K562 (cell line): Measurements from ENCODE around the gene GGTLC2. TPM values are rescaled to one million over a fixed set of nuclear protein-coding genes. Genes with fewer than 3 reads are reported as not detected.

Source experiments
- ATAC-seq: fragments of 200-7000 bp; cut with Tn5 transposase; 3 replicates; pipeline ENCODE4 v1.9.1; 2020; ENCODE audit warnings: moderate library complexity
- BruUV-seq: library from RNA; stranded (reverse); fragments of 400-500 nt; replicated peaks from 2 replicates; lab custom pipeline; 2021; lab: Mats Ljungman, UMichigan
- CTCF ChIA-PET: fragments of 300-600 bp; formaldehyde crosslinking; extraction: SDS; loops from one replicate; lab custom pipeline; 2021; ENCODE audit warnings: low intra/inter-chr PET ratio; lab: Yijun Ruan, JAX
- POLR2A ChIA-PET: fragments of 300-600, 350-650 bp; sonication (Branson Sonifier 250); formaldehyde crosslinking; extraction: SDS; loops from one replicate; lab custom pipeline; 2021; ENCODE audit warnings: antibody characterized with exemption, inconsistent platforms; lab: Yijun Ruan, JAX
- DNase-seq, 4 experiments: peaks; one replicate each; pipeline versions ENCODE4 v3.0.0 to v3.0.0-alpha.2; 2011 to 2018; ENCODE audit warnings: low spot score in 3 of 4, mixed read lengths in 3 of 4; ENCODE audit errors: extremely low read depth in 1 of 4
- FAIRE-seq: peaks from 2 replicates; lab custom pipeline; 2011; peaks lifted over from hg19 to GRCh38; lab: Jason Lieb, UNC
- H2AFZ ChIP-seq: 2 replicates; pipeline ENCODE4 v1.6.0; 2011; ENCODE audit warnings: low read depth, low read length, control low read depth, inconsistent platforms
- H3K27ac ChIP-seq: fragments of 200-600 bp; 3 replicates; pipeline ENCODE4 v1.8.0; 2011; ENCODE audit warnings: low read depth, mild to moderate bottlenecking, control low read depth, inconsistent platforms, low read length, moderate library complexity, mixed read lengths; ENCODE audit errors: extremely low read depth
- H3K27me3 ChIP-seq, 2 experiments: fragments of 300-600 bp in 1 of 2; 2 replicates in 1 of 2; 3 replicates in 1 of 2; pipeline versions ENCODE4 v1.6.0 to v1.8.0; 2011; ENCODE audit warnings: inconsistent platforms in 2 of 2, low read length in 2 of 2, mild to moderate bottlenecking in 1 of 2, mixed read lengths in 1 of 2, moderate library complexity in 1 of 2; ENCODE audit not compliant: control insufficient read depth in 2 of 2, insufficient read depth in 2 of 2
- H3K36me3 ChIP-seq: fragments of 300-600 bp; 3 replicates; pipeline ENCODE4 v1.8.0; 2011; ENCODE audit warnings: mild to moderate bottlenecking, low read length, inconsistent platforms; ENCODE audit not compliant: control insufficient read depth, insufficient read depth
- H3K4me1 ChIP-seq, 2 experiments: fragments of 200-600 bp in 1 of 2; replicated peaks in 1 of 2; 2 replicates in 1 of 2; 3 replicates in 1 of 2; pipeline versions ENCODE4 v1.5.1 to v1.8.0; 2011; ENCODE audit warnings: inconsistent platforms in 2 of 2, low read length in 2 of 2, mild to moderate bottlenecking in 1 of 2, mixed read lengths in 1 of 2, moderate library complexity in 1 of 2; ENCODE audit not compliant: control insufficient read depth in 2 of 2, insufficient read depth in 2 of 2
- H3K4me2 ChIP-seq: 2 replicates; pipeline ENCODE4 v1.6.1; 2011; ENCODE audit warnings: low read length, control low read depth, inconsistent platforms, mixed read lengths; ENCODE audit not compliant: insufficient read depth
- H3K4me3 ChIP-seq: fragments of 200-600 bp; sonication (generic), shearing (Covaris generic); 2 replicates; pipeline ENCODE4 v1.5.1; 2016; ENCODE audit warnings: control low read depth, inconsistent platforms
- H3K79me2 ChIP-seq: fragments of 200-600 bp; 3 replicates; pipeline ENCODE4 v1.8.0; 2011; ENCODE audit warnings: low read length, inconsistent platforms; ENCODE audit not compliant: control insufficient read depth, insufficient read depth
- H3K9ac ChIP-seq, 2 experiments: 2 replicates each; pipeline versions ENCODE4 v1.6.0 to v1.6.1; 2011; ENCODE audit warnings: low read depth in 2 of 2, low read length in 2 of 2, control low read depth in 1 of 2, inconsistent platforms in 1 of 2, mild to moderate bottlenecking in 1 of 2, mixed read lengths in 1 of 2; ENCODE audit not compliant: insufficient read depth in 1 of 2
- H3K9me1 ChIP-seq: one replicate; pipeline ENCODE4 v1.6.0; 2011; ENCODE audit warnings: inconsistent platforms, mild to moderate bottlenecking, low read length, moderate library complexity; ENCODE audit not compliant: control insufficient read depth, insufficient read depth
- H3K9me3 ChIP-seq: replicated peaks from 2 replicates; pipeline ENCODE4 v1.5.1; 2011; ENCODE audit warnings: low read depth, low read length, inconsistent platforms; ENCODE audit not compliant: control insufficient read depth, insufficient read depth
- H4K20me1 ChIP-seq: replicated peaks from 2 replicates; pipeline ENCODE4 v1.6.1; 2011; ENCODE audit warnings: low read length, inconsistent platforms, mixed read lengths; ENCODE audit not compliant: control insufficient read depth, insufficient read depth
- CBFA2T2 ChIP-seq: fragments of 450-650 bp; conservative IDR thresholded peaks from 2 replicates; pipeline ENCODE4 v1.6.1; 2017; ENCODE audit warnings: mild to moderate bottlenecking
- CGGBP1 ChIP-seq: fragments of 250-450 bp; sonication (Bioruptor Pico); IDR thresholded peaks from 2 replicates; pipeline ENCODE4 v1.9.0; 2021; ENCODE audit warnings: mild to moderate bottlenecking
- JUNB ChIP-seq: fragments of 450-650 bp; formaldehyde crosslinking; conservative IDR thresholded peaks from 2 replicates; pipeline ENCODE4 v1.4.0; 2020; ENCODE audit warnings: mild to moderate bottlenecking
- SNRNP70 ChIP-seq: fragments of 200-400 bp; formaldehyde crosslinking; optimal IDR thresholded peaks from 2 replicates; pipeline ENCODE3; 2017; ENCODE audit warnings: low read depth, low read length
- USF2 ChIP-seq: sonication (generic); formaldehyde crosslinking; IDR thresholded peaks from 2 replicates; pipeline ENCODE4 v1.5.0; 2020; ENCODE audit warnings: missing genetic modification reagents
- ZNF184 ChIP-seq: sonication (generic); formaldehyde crosslinking; IDR thresholded peaks from 2 replicates; pipeline ENCODE4 v1.5.0; 2020; ENCODE audit warnings: missing genetic modification reagents
- ZNF639 ChIP-seq, 2 experiments: fragments of 200-800 bp in 1 of 2; sonication (Bioruptor generic) in 1 of 2; sonication (generic) in 1 of 2; formaldehyde crosslinking in 1 of 2; IDR thresholded peaks in 1 of 2; conservative IDR thresholded peaks in 1 of 2; 2 replicates each; pipeline versions ENCODE4 v1.5.0 to v1.6.1; 2016 to 2020; ENCODE audit warnings: missing compliant biosample characterization in 1 of 2, missing genetic modification characterization in 1 of 2, missing genetic modification reagents in 1 of 2
- WGBS: fragments of 100-300 bp; shearing (Covaris generic); methylation state at CpG from one replicate; pipeline ENCODE4 v1.1.6; 2016; ENCODE audit warnings: low coverage, mixed read lengths; ENCODE audit not compliant: insufficient coverage; ENCODE audit errors: missing lambda C conversion rate; 5-methylcytosine and 5-hydroxymethylcytosine counted together
- in situ Hi-C: fragments of 300-500 bp; cut with MboI; formaldehyde crosslinking; loops from 4 replicates; pipeline ENCODE4 v1.15.0; 2018; ENCODE audit warnings: inconsistent platforms, mixed read lengths
- intact Hi-C: fragments of 100-400 bp; cut with micrococcal nuclease; formaldehyde crosslinking; loops from 2 replicates; pipeline ENCODE4 v1.14.2; 2022
- polyA plus RNA-seq, 8 experiments: library from polyadenylated mRNA; depleted of rRNA in 4 of 8; stranded (reverse) in 5 of 8; unstranded in 3 of 8; fragments of >200 nt; fragmentation: Nextera tagmentation in 2 of 8; fragmentation: Illumina TruSeq in 1 of 8; extraction: Ambion mirVana in 2 of 8; extraction: Trizol in 1 of 8; gene quantifications; 2 replicates each; pipeline versions ENCODE4 v1.2.1 to v1.2.3, GENCODE V29; 2011 to 2014; ENCODE audit warnings: inconsistent platforms in 1 of 8, missing spikeins in 1 of 8
- total RNA-seq, 7 experiments: library from RNA; depleted of rRNA in 6 of 7; stranded (reverse); fragments of >200 nt in 6 of 7; fragmentation: Illumina TruSeq in 2 of 7; extraction: Trizol in 2 of 7; gene quantifications; 2 replicates each; pipeline versions ENCODE4 v1.2.1 to v1.2.3, GENCODE V29; 2011 to 2021; ENCODE audit warnings: low replicate concordance in 1 of 7

The GGTLC2 gene
- total and polyA plus RNA-seq, 9 of the 15 experiments (the other 6 are each of a cell fraction or from before 2014, with no cell fraction given): not detected

GRCh38 chr22:22691716-22692701 is 47.6 kb downstream of the GGTLC2 start:
- CTCF ChIA-PET: interaction anchor here (0.6 to 8.3 kb wide), 16 partner anchors 17 to 264 kb away, joined by 3 to 78 read pairs (median 6); partner anchors contain the start of gene PRAME
- FAIRE-seq: no peak
- in situ Hi-C loops: loop anchor here (5.0 to 25.0 kb wide), 2 partner anchors 230 to 1405 kb away; no protein-coding TSS in a partner anchor
- no peaks in the 10 kb centered on the region for H3K9me1 ChIP-seq
- no peak overlapping the region for H3K9ac ChIP-seq
- no peaks in the 10 kb centered on the region for H3K79me2 ChIP-seq
- intact Hi-C loops: loop anchor here (1.0 to 5.0 kb wide), 2 partner anchors 45 to 56 kb away; no protein-coding TSS in a partner anchor
- no TSS peak for BruUV-seq
- no peaks in the 10 kb centered on the region for H3K36me3 ChIP-seq
- DNase-seq: no peak
- peak; percentile 1; the same call in 2 of the 3 replicates for ATAC-seq
- POLR2A ChIA-PET: interaction anchor here (0.7 to 10.8 kb wide), 9 partner anchors 7 to 305 kb away, joined by 3 to 122 read pairs (median 4); no protein-coding TSS in a partner anchor
- no peak overlapping the region for H3K4me3 ChIP-seq
- no peaks in the 10 kb centered on the region for H3K9me3 ChIP-seq
- WGBS: 2% methylated on average over 8 of the region's 8 CpGs
- H3K4me1 ChIP-seq: no peaks in the 10 kb centered on the region
- H3K27me3 ChIP-seq: peaks cover 0 to 18% of the 10 kb centered on the region in 2 experiments; a peak in 2 of 5 replicates
- H3K4me2 ChIP-seq: no peak overlapping the region
- no peak overlapping the region for H3K27ac ChIP-seq
- no peak overlapping the region for H2AFZ ChIP-seq
- H4K20me1 ChIP-seq: peaks cover 23% of the 10 kb centered on the region
- TF ChIP-seq ZNF639 (CRISPR knock-in tag; conservative IDR thresholded peaks at IDR 0.05 in 1 of 2, IDR thresholded peaks at IDR 0.05 in 1 of 2) (0 out of 4 replicates have a peak, but pooled peaks of 1 of the 2 experiments have one; percentile 91), USF2 (0 out of 2 replicates have a peak, but pooled peaks have one; percentile 1), JUNB (CRISPR knock-in tag) (no peak), ZNF184 (CRISPR knock-in tag) (peak; percentile 28; the same call in 1 of the 2 replicates), CBFA2T2 (peak; percentile 2; the same call in 1 of the 2 replicates), SNRNP70 (peak; percentile 80), CGGBP1 (CRISPR knock-in tag) (no peak)
